ENCODE measurements around the gene WDFY3.

WDFY3 gene

GRCh38 chr4:84966382-84967242 lies at the start of gene WDFY3:
Gene WDFY3 (minus strand): TSS chr4:84966690. CDS start chr4:84860591, 106,099 bp downstream.
- no peak for DNase-seq

- DNase-seq, result no peak
Observed at GRCh38 chr4:85005865-85006377, 39.4 kb upstream of the WDFY3 start.

GRCh38 chr4:85000343-85000742 lies 33.9 kb upstream of the WDFY3 start:
- no peak for DNase-seq

GRCh38 chr4:84995386-84995785 lies 28.9 kb upstream of the WDFY3 start:
- no peak for DNase-seq

- DNase-seq, result no peak
Observed at GRCh38 chr4:84994280-84994679, 27.8 kb upstream of the WDFY3 start.

GRCh38 chr4:84985952-84986351 lies 19.5 kb upstream of the WDFY3 start:
- DNase-seq, result no peak

GRCh38 chr4:84977396-84977795 lies 10.9 kb upstream of the WDFY3 start:
- no peak for DNase-seq

- no peak for DNase-seq
Observed at GRCh38 chr4:84973856-84974255, 7.4 kb upstream of the WDFY3 start.

- no peak for DNase-seq
Observed at GRCh38 chr4:84971319-84971932, 4.9 kb upstream of the WDFY3 start.

- no peak for DNase-seq
Observed at GRCh38 chr4:84968925-84969324, 2.4 kb upstream of the WDFY3 start.

- DNase-seq, result no peak
Observed at GRCh38 chr4:84967243-84967690, 777 bp upstream of the WDFY3 start.

- no peak for DNase-seq
Observed at GRCh38 chr4:84965553-84966381, 723 bp downstream of the WDFY3 start.

- DNase-seq, result no peak
Observed at GRCh38 chr4:84964995-84965552, 1.4 kb downstream of the WDFY3 start.

- no peak for DNase-seq
Observed at GRCh38 chr4:84962102-84962501, 4.4 kb downstream of the WDFY3 start.

GRCh38 chr4:84958434-84958833 lies 8.1 kb downstream of the WDFY3 start:
- DNase-seq, result no peak

GRCh38 chr4:84957514-84958420 lies 8.7 kb downstream of the WDFY3 start:
- no peak for DNase-seq

- DNase-seq, result no peak
Observed at GRCh38 chr4:84956014-84956413, 10.5 kb downstream of the WDFY3 start.

- no peak for DNase-seq
Observed at GRCh38 chr4:84954982-84955567, 11.4 kb downstream of the WDFY3 start.

GRCh38 chr4:84952776-84953175 lies 13.7 kb downstream of the WDFY3 start:
- DNase-seq, result no peak

- no peak for DNase-seq
Observed at GRCh38 chr4:84952004-84952403, 14.5 kb downstream of the WDFY3 start.

GRCh38 chr4:84948056-84948455 lies 18.4 kb downstream of the WDFY3 start:
- no peak for DNase-seq
